ENCODE results near the gene CGB1. TPM values are rescaled to one million over a fixed set of nuclear protein-coding genes. Genes with fewer than 3 reads are reported as not detected.

The CGB1 gene
- total RNA-seq, 2 experiments from 2014 or later: not detected

GRCh38 chr19:48987323-48987722 is 49.4 kb downstream of the CGB1 start:
- Histone ChIP-seq H3K27me3 (ENCODE audit: control insufficient read depth in 1 of 2, insufficient read depth in 2 of 2, low read length in 2 of 2) (no peaks in the 10 kb centered on the region), H3K36me3 (ENCODE audit: insufficient read depth, low read length) (peaks cover 33% of the 10 kb centered on the region), H3K9me3 (ENCODE audit: control insufficient read depth in 1 of 2, insufficient read depth in 1 of 2, low read length in 2 of 2) (no peaks in the 10 kb centered on the region), H3K4me3 (ENCODE audit: low read length) (no peak overlapping the region), H3K4me1 (ENCODE audit: insufficient read depth, low read length) (peaks cover 18% of the 10 kb centered on the region), H3K27ac (ENCODE audit: low read depth in 1 of 2, low read length in 2 of 2) (no peak overlapping the region)
- Mint-ChIP-seq H3K4me1 (ENCODE audit: low read depth) (peaks cover 10% of the 10 kb centered on the region), H3K27me3 (no peaks in the 10 kb centered on the region), H3K36me3 (ENCODE audit: low read depth) (peaks cover 54% of the 10 kb centered on the region), H3K27ac (no peak overlapping the region), H3K9me3 (no peaks in the 10 kb centered on the region), H3K4me3 (no peak overlapping the region)
- TF ChIP-seq CTCF (IDR thresholded peaks at IDR 0.05): no peak
- CTCF ChIA-PET: no interaction called here
- intact Hi-C loops (cut with DNase I, micrococcal nuclease): no loop called here
- POLR2A ChIA-PET: no interaction called here
- ATAC-seq (ENCODE audit: poor library complexity): no peak
- DNase-seq: no peak

GRCh38 chr19:48986211-48986610 is 50.5 kb downstream of the CGB1 start:
- POLR2A ChIA-PET: no interaction called here
- peaks cover 5% of the 10 kb centered on the region for H3K4me1 Mint-ChIP-seq (ENCODE audit: low read depth)
- H3K36me3 Mint-ChIP-seq (ENCODE audit: low read depth): peaks cover 62% of the 10 kb centered on the region
- CTCF ChIA-PET: no interaction called here
- H3K27me3 ChIP-seq (ENCODE audit: control insufficient read depth in 1 of 2, insufficient read depth in 2 of 2, low read length in 2 of 2): no peaks in the 10 kb centered on the region
- H3K27me3 Mint-ChIP-seq: no peaks in the 10 kb centered on the region
- no peaks in the 10 kb centered on the region for H3K9me3 Mint-ChIP-seq
- H3K4me3 ChIP-seq (ENCODE audit: low read length): no peak overlapping the region
- no peaks in the 10 kb centered on the region for H3K9me3 ChIP-seq (ENCODE audit: control insufficient read depth in 1 of 2, insufficient read depth in 1 of 2, low read length in 2 of 2)
- peaks cover 41% of the 10 kb centered on the region for H3K36me3 ChIP-seq (ENCODE audit: insufficient read depth, low read length)
- no peak overlapping the region for H3K4me3 Mint-ChIP-seq
- peaks cover 7% of the 10 kb centered on the region for H3K4me1 ChIP-seq (ENCODE audit: insufficient read depth, low read length)
- H3K27ac Mint-ChIP-seq: no peak overlapping the region
- no peak for DNase-seq
- intact Hi-C loops (cut with DNase I, micrococcal nuclease): no loop called here
- no peak for ATAC-seq (ENCODE audit: poor library complexity)
- no peak overlapping the region for H3K27ac ChIP-seq (ENCODE audit: low read depth in 1 of 2, low read length in 2 of 2)
- no peak for TF ChIP-seq CTCF (IDR thresholded peaks at IDR 0.05)

GRCh38 chr19:48985711-48986110 is 51.0 kb downstream of the CGB1 start:
- ChIA-PET POLR2A (no interaction called here), CTCF (no interaction called here)
- no peak overlapping the region for H3K4me3 ChIP-seq (ENCODE audit: low read length)
- H3K27ac ChIP-seq (ENCODE audit: low read depth in 1 of 2, low read length in 2 of 2): no peak overlapping the region
- no peaks in the 10 kb centered on the region for H3K27me3 ChIP-seq (ENCODE audit: control insufficient read depth in 1 of 2, insufficient read depth in 2 of 2, low read length in 2 of 2)
- intact Hi-C loops (cut with DNase I, micrococcal nuclease): no loop called here
- no peak overlapping the region for H3K4me3 Mint-ChIP-seq
- H3K27me3 Mint-ChIP-seq: no peaks in the 10 kb centered on the region
- H3K4me1 ChIP-seq (ENCODE audit: insufficient read depth, low read length): peaks cover 5% of the 10 kb centered on the region
- no peak overlapping the region for H3K27ac Mint-ChIP-seq
- no peak for TF ChIP-seq CTCF (IDR thresholded peaks at IDR 0.05)
- H3K9me3 Mint-ChIP-seq: no peaks in the 10 kb centered on the region
- peaks cover 40% of the 10 kb centered on the region for H3K36me3 ChIP-seq (ENCODE audit: insufficient read depth, low read length)
- DNase-seq: no peak
- no peaks in the 10 kb centered on the region for H3K9me3 ChIP-seq (ENCODE audit: control insufficient read depth in 1 of 2, insufficient read depth in 1 of 2, low read length in 2 of 2)
- peaks cover 62% of the 10 kb centered on the region for H3K36me3 Mint-ChIP-seq (ENCODE audit: low read depth)
- H3K4me1 Mint-ChIP-seq (ENCODE audit: low read depth): peaks cover 5% of the 10 kb centered on the region
- no peak for ATAC-seq (ENCODE audit: poor library complexity)

Small RNA genes lying within 50 kb of the gene (microRNA-seq; reads per million reads assigned to microRNA genes)
- gene MIR6798 (ENCODE audit: borderline microRNAs expressed, borderline replicate concordance): not detected

Other genes starting within 250 kb of the CGB1 start
- gene BCAT2, start 225.9 kb downstream of the CGB1 start, total RNA-seq: 10 to 100 TPM; 10.5 to 11.0 TPM
- gene HSD17B14, start 200.4 kb downstream of the CGB1 start, total RNA-seq: 1 to 10 TPM in 1 of 2 experiments, under 1 TPM in 1; 0.93 to 1.3 TPM
- gene PLEKHA4, start 168.3 kb downstream of the CGB1 start, total RNA-seq: 1 to 10 TPM; 1.4 to 2.7 TPM
- 100 to 1,000 TPM; 569 to 584 TPM for gene PPP1R15A, start 164.5 kb downstream of the CGB1 start, total RNA-seq
- not detected for gene TULP2, start 138.2 kb downstream of the CGB1 start, total RNA-seq
- gene NUCB1, start 136.6 kb downstream of the CGB1 start, total RNA-seq: 10 to 100 TPM; 73.7 to 77.0 TPM
- gene DHDH, start 103.2 kb downstream of the CGB1 start, total RNA-seq: 1 to 10 TPM; 1.1 to 1.8 TPM
- gene BAX, start 82.0 kb downstream of the CGB1 start, total RNA-seq: 10 to 100 TPM; 52.9 to 60.4 TPM
- gene FTL, start 71.6 kb downstream of the CGB1 start, total RNA-seq: 100 to 1,000 TPM; 616 to 627 TPM
- gene GYS1, start 43.6 kb downstream of the CGB1 start, total RNA-seq: 10 to 100 TPM; 13.2 to 14.1 TPM
- 10 to 100 TPM; 10.7 to 12.3 TPM for gene RUVBL2, start 43.0 kb downstream of the CGB1 start, total RNA-seq
- not detected for gene LHB, start 19.8 kb downstream of the CGB1 start, total RNA-seq
- gene CGB3, start 12.6 kb downstream of the CGB1 start, total RNA-seq: not detected
- not detected for gene CGB2, start 5.0 kb downstream of the CGB1 start, total RNA-seq
- gene CGB5, start 7.0 kb upstream of the CGB1 start, total RNA-seq: not detected
- gene CGB8, start 12.2 kb upstream of the CGB1 start, total RNA-seq: not detected
- not detected for gene CGB7, start 20.9 kb upstream of the CGB1 start, total RNA-seq
- not detected for gene NTF4, start 27.9 kb upstream of the CGB1 start, total RNA-seq
- gene KCNA7, start 35.8 kb upstream of the CGB1 start, total RNA-seq: not detected
- 100 to 1,000 TPM; 375 to 397 TPM for gene SNRNP70, start 48.6 kb upstream of the CGB1 start, total RNA-seq
- gene LIN7B, start 77.5 kb upstream of the CGB1 start, total RNA-seq: 1 to 10 TPM; 6.4 to 6.6 TPM
- 1 to 10 TPM; 1.5 to 2.3 TPM for gene C19orf73, start 82.2 kb upstream of the CGB1 start, total RNA-seq
- 1 to 10 TPM; 2.0 to 2.8 TPM for gene PPFIA3, start 82.6 kb upstream of the CGB1 start, total RNA-seq
- gene HRC, start 118.5 kb upstream of the CGB1 start, total RNA-seq: not detected
- gene TRPM4, start 120.9 kb upstream of the CGB1 start, total RNA-seq: not detected